Stimulated activated CD8-positive, alpha-beta memory T cell treated with anti-CD3 and anti-CD28 coated beads, Interleukin-4, amount 100 ng/mL, for 24 hours (primary cell): ENCODE results near the gene NEDD9.

ENCODE experiments used
- DNase-seq: peaks from one replicate; pipeline ENCODE4 v3.0.0-alpha.2; 2020; ENCODE audit warnings: low read depth

Gene NEDD9

GRCh38 chr6:11201015-11201414 is 31.5 kb downstream of the NEDD9 start:
- DNase-seq = no peak

- no peak for DNase-seq
These were observed 32.1 kb downstream of the NEDD9 start for GRCh38 chr6:11200356-11200755.

DNA sequence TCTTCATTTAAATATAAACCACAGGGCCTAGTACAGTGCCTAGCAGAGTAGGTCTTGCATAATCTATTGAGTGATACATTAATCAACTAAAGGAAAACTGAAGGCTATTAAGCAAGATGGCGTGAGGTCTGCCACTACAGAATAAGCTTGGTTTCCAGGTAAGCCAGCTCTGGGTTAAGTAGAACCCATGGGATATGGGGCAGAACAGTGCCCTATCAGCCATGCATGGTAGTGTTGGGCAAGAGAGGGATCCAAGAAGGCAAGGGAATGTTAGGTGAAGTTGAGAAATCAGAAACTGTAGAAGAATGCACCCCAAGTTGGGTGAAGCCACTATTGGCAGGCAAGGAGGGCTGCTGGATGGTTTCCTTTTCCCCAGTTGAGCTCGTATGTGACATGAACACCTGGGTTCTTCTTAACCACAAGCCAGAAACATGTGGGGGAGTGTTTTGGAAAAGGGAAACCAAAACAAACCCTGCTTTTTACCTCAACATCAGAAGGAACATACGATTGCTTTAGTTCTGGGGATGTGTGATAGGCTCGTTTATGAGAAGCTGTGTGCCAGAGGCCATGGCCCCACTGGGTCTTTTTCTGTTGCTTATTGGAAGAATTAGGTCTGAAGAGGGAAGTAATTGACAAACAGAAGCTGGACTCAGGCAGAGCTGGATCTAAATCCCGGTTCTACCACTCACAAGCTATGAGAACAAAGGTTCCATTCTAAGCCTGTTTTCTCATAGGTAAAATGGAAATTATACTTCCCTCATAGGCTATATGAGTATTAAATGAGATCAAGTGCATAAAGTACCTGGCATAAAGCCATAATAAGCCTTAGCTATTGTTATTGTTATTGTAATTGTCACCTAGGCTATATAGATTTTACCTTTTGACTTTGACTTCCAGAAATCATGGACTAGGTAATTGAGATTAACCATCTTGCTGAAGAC is 33.5 kb downstream of the NEDD9 start:
- no peak for DNase-seq

GRCh38 chr6:11197850-11198249 is 34.6 kb downstream of the NEDD9 start:
- DNase-seq = no peak

DNA sequence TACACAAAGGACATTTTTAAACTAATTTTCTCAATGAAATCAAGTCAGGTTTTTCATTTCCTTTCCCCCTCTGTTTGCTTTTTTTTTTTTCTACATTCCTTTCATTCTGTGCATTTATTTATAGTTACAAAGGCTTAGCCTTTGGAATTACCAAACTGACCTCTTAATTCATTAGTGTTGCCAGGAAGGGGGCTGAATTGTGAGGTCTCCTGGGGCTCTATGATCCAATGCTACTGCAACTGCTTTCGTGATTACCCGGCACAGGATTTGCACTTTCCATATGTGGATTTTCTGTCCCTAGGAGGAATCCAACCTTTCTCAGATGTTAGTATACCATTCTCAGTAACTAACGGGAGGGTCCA is 35.3 kb downstream of the NEDD9 start:
- no peak for DNase-seq

GRCh38 chr6:11196511-11197174 is 35.8 kb downstream of the NEDD9 start:
- no peak for DNase-seq

DNA sequence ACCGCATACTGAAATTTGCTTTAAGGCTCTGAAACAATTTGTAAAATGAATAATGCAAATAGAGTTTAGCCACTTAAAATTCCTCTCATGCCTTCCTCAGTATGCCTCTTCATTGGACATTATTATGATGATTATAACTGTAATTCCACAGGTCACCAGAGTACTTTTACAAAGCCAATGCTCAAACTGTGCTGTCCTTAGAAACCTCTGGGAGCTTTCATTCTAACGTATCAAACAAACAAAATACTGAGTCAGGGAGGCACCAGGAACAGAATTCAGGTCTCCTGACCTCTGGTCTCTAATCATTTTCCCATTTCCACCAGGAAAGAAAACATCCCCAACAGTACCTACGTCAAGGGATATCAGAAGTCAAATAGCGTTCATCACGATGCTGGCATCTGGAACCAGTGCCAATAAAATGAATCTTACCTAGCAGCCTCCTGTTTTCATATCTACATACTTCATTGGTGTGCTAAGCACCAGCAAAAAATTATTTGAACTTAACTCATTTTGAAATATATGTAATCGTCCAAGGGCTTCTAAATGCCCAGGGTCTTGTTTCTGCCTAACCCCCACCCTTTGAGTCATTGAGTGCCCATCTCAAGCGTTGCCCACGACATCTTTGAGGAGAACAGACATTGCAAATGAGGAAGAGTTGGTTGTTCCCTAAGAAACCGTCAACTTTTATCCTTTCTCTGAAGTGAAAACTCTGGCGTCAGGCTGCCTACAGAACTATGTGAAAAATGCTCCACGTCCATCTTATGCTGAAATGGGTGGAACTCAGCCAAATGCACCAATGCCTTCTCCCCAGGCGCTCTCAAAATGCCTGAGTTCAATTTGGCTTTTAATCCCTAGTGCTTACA is 37.9 kb downstream of the NEDD9 start:
- no peak for DNase-seq

GRCh38 chr6:11193434-11193833 is 39.0 kb downstream of the NEDD9 start:
- DNase-seq = no peak

DNA sequence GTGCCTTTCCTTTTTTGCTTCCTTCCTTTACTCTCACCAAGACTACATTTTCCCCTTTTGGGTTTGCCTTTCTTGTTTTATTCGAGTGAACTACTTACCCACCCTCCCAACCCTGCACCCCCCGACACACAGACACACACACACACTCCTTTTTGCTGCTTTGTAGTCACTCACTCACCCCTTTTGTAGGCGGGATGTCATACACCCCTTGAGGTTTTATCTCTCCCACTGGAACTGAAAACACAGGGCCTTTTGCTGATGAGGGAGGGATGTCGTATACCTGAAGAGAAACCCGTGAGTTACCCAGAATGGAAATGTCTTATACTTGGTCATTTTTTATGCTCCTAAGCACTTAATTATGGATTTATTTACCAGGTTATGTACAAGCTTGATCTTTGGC is 40.3 kb downstream of the NEDD9 start:
- DNase-seq = no peak

DNA sequence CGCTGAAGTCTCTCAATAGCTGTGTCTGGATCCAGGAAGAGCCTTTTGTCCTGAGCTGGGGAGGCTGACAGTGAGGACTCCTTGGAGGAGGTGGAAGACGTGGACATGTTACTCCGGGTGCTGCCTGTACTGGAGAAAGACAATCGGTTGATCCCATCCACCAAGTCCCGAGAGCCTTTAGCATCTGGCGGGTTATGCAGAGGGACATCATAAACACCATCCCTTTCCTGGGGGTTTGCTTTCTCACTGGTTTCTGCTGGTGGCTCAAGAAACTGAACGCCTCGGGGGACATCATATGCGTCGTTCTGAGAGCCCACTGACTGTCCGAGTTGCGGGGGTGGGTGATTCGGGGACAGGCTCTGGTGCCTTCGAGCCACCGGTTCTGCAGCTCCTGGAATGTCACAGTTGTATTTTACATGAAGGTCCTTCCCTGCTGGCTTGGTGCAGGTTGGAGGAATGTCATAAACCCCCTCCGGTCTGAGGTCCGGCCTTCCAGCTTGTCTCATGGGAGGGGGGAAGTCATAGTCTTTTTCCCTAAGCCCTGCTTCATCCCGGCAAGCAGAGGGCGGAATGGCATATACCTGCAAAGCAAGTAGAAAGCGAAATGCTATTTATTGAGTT is 41.7 kb downstream of the NEDD9 start:
- no peak for DNase-seq

DNA sequence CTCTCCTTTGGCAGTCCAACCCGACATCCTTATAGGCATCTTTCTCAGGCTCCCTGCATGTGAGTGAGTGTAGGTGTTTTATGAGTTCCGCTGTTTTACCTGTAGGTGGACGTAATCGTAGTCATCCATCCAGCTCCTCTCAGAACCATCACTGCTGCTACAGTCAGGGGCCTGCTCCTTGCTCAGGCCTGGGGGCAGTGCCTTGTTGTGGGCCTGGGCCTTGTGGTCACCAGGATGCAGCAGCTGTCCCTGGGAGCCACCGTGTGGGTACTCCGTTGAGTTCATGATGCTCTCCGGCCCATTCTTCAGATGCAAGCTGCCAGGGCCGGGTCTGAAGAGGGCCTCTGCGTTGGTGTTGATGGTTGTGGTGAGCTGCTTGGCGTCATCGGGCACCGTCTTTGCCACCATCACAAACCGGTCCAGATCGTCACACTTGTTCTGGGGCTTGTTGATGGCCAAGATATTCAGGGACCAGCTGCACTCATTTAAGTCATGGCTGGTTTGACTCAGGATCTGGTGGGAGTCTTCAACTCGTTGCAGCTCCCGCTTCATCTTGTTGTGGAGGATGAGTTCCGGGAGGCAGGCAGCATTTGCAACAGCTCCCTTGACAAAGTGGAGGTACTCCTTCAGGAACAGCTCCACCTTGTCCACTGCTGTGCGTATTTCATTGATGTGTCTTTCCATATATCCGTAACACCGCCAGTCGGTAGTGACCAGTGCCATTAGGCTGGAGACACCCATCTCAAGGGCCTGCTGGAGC is 42.4 kb downstream of the NEDD9 start:
- DNase-seq = no peak

DNA sequence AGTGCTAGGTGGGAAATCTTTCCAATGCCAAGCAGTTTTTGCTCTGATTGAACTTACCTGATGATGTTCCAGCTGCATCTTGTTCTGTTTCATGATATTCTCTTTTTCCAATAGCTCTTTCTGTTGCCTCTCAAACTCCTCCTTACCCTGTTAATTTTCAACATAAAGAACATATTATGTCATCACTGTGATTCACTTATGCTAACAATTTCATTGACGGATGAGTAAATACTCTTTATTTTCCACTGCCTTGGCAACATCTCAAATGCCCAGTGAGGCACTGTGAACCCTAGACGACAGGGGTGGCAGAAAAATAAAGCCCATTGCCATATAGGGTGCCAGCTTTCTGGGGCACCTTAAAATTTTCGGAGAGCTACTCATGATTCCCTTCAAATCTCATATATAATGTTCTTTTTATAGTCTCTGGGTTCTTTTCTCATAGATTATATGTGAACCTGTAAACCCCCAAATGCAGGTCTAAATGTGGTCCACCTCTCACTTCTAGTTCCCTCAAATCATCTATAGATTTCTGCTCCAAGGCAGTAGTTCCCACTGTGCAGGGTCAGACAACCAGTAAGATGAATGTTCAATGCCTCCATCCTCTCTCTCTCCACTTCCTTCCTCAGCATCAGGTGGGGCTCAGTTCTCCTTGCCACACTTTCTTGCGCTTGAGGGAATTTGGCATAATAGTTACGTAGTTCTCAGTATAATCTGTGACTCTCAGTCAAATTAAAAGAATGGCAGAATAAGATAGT is 44.1 kb downstream of the NEDD9 start:
- DNase-seq = no peak

DNA sequence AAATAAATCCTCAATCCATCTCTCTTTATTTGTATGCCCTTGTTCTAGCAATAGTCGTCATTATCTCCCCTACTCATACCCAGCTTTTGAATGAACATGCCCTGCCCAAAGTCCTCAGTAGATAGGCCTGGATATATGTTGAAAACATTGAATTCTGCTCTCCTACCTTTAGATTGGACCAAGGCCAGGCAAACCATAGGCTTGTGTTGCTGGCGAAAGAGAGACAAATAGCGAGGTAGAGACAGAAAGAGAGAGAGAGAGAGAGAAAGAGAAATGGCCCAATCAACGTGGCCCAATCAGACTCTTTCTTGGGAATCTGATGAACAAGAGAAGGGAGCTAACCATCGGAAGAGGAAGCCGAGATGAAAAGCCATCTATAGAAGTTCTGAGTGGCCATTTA is 45.2 kb downstream of the NEDD9 start:
- DNase-seq = no peak

DNA sequence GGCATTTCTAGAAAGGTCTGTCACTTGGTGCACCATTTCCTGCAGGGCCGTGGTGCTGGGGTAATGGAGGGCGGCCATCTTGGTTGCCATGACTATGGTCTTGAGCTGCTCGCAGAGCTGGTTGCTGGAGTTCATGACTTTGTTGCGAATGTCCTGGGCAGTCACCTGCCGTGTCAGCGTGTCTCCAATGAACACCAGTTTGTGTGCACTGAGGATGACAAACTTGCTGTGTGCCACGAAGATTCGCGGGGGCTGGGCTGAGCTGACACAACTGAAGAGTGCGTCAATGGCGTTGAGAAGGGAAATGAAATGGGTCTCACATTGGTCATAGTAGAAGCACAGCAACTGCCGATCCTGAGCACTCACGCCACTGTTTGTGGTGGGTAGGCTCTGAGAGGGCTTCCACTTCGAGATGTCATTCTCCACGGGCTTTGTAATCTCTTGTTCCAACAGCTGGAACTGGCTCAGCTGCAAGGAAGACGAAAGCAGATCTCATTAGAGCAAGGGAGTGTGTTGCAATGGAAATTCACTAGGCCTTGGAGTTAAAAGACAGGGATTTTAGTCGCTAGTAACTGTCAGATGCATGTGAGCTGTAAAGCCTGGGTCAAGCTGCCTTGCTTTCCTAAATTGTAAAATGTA is 47.1 kb downstream of the NEDD9 start:
- DNase-seq = no peak

DNA sequence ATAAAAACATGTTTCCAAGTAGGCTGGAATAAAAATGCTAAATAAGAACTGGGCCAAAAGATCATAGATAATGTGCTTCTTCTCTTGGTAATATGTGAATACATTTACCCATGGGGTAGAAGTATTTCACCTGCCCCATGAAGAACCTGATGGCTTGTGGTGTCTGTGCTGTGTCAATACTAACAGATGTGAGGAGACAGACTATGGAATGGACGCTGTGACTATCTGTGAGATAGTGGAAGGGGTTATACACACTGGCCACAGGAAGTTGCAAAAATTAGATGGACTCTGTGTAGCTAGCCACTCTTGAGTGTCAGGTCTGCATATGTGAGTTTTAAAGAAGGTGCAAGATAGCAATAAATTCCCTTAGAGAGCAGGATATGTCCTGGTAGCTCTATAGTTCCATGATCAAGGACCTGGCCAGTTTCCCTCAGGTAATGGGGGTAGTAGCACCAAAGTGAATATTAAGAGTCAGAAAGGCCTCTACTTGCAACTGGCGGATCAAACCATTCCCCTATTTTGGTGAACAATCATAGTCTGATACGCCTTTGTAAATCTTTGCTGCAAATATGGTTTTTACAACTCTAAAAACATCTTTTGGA is 48.6 kb downstream of the NEDD9 start:
- no peak for DNase-seq

DNA sequence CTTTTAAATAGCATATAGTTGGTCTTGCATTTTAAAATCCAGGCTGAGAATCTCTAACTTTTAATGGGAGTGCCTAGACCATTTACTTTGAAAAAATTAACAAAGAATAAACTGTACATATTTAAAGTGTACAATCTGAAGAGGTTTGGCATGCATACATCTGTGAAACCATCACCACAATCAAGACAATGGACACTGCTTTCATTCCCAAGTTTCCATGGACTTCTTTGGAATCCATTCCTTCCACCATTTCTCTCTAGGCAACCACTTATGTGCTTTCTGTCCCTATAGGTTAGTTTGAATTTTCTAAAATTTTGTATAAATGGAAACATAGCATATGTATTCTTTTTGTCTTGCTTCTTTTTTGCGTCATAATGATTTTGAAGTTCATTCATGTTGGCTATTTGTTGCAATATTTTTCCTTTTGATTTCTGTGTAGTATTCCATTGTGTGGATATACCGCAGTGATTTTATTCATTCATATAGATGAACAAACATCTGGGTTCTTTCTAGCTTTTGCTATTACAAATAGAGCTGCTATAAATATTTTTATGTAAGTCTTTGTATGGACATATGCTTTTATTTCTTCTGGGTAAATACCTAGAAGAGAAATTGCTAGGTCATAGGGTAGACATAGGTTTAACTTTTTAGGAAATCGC is 50.9 kb downstream of the NEDD9 start:
- DNase-seq = no peak

GRCh38 chr6:11179419-11180202 is 52.9 kb downstream of the NEDD9 start:
- no peak for DNase-seq

GRCh38 chr6:11179088-11179418 is 53.4 kb downstream of the NEDD9 start:
- no peak for DNase-seq

- DNase-seq = no peak
These were observed 55.2 kb downstream of the NEDD9 start for GRCh38 chr6:11177271-11177670.
